ENCODE results near the gene KCTD16. TPM values are rescaled to one million over a fixed set of nuclear protein-coding genes. Genes with fewer than 3 reads are reported as not detected.

KCTD16 gene
- polyA plus RNA-seq, 3 donors: 0.01 to 0.38 (median 0.22) TPM

- H3K27ac ChIP-seq (ENCODE audit: low read depth, low read length): no peak overlapping the region
- WGBS, 3 donors: 55 to 69% (median 58%) methylated on average over 7 of the region's 7 CpGs
Observed at GRCh38 chr5:144406442-144406841, 235.8 kb downstream of the KCTD16 start.

- 59 to 92% (median 86%) methylated on average over 4 of the region's 4 CpGs for WGBS, 3 donors
- no peak overlapping the region for H3K27ac ChIP-seq (ENCODE audit: low read depth, low read length)
Observed at GRCh38 chr5:144414202-144415029, 243.7 kb downstream of the KCTD16 start.

- H3K27ac ChIP-seq (ENCODE audit: low read depth, low read length): no peak overlapping the region
- WGBS, 3 donors: 70 to 76% (median 72%) methylated on average over 2 of the region's 2 CpGs
Observed at GRCh38 chr5:144416196-144416595, 245.5 kb downstream of the KCTD16 start.

- no peak overlapping the region for H3K27ac ChIP-seq (ENCODE audit: low read depth, low read length)
- WGBS, 3 donors: 86 to 95% (median 91%) methylated on average over 3 of the region's 3 CpGs
Observed at GRCh38 chr5:144418719-144419118, 248.0 kb downstream of the KCTD16 start.

- 51 to 91% (median 85%) methylated on average over 6 of the region's 6 CpGs for WGBS, 3 donors
Observed at GRCh38 chr5:144421411-144421810, 250.7 kb downstream of the KCTD16 start.

GRCh38 chr5:144422018-144422727 lies 251.5 kb downstream of the KCTD16 start:
- 44 to 50% (median 46%) methylated on average over 2 of the region's 2 CpGs for WGBS, 3 donors
- H3K27ac ChIP-seq (ENCODE audit: low read depth, low read length): no peak overlapping the region

More at GRCh38 chr5:144421411-144421810, 250.7 kb downstream of the KCTD16 start:
- H3K27ac ChIP-seq (ENCODE audit: low read depth, low read length): no peak overlapping the region

- H3K27ac ChIP-seq (ENCODE audit: low read depth, low read length): no peak overlapping the region
- 71 to 89% (median 83%) methylated on average over 1 of the region's 1 CpG for WGBS, 3 donors
Observed at GRCh38 chr5:144427866-144428265, 257.2 kb downstream of the KCTD16 start.

- 12 to 25% (median 23%) methylated on average over 1 of the region's 1 CpG for WGBS, 3 donors
- H3K27ac ChIP-seq (ENCODE audit: low read depth, low read length): no peak overlapping the region
Observed at GRCh38 chr5:144428326-144428725, 257.7 kb downstream of the KCTD16 start.

GRCh38 chr5:144429405-144429804 lies 258.7 kb downstream of the KCTD16 start:
- H3K27ac ChIP-seq (ENCODE audit: low read depth, low read length): no peak overlapping the region
- 93 to 97% (median 94%) methylated on average over 1 of the region's 1 CpG for WGBS, 3 donors

GRCh38 chr5:144429905-144430304 lies 259.2 kb downstream of the KCTD16 start:
- 43 to 98% (median 93%) methylated on average over 1 of the region's 1 CpG for WGBS, 3 donors

GRCh38 chr5:144433140-144433822 lies 262.6 kb downstream of the KCTD16 start:
- WGBS, 3 donors: 90 to 94% (median 93%) methylated on average over 4 of the region's 4 CpGs
- H3K27ac ChIP-seq (ENCODE audit: low read depth, low read length): no peak overlapping the region

More at GRCh38 chr5:144429905-144430304, 259.2 kb downstream of the KCTD16 start:
- H3K27ac ChIP-seq (ENCODE audit: low read depth, low read length): no peak overlapping the region

- WGBS, 3 donors: 44 to 84% (median 81%) methylated on average over 3 of the region's 3 CpGs
Observed at GRCh38 chr5:144433893-144434292, 263.2 kb downstream of the KCTD16 start.

GRCh38 chr5:144436007-144436406 lies 265.3 kb downstream of the KCTD16 start:
- H3K27ac ChIP-seq (ENCODE audit: low read depth, low read length): no peak overlapping the region
- 28 to 82% (median 71%) methylated on average over 1 of the region's 1 CpG for WGBS, 3 donors

More at GRCh38 chr5:144433893-144434292, 263.2 kb downstream of the KCTD16 start:
- no peak overlapping the region for H3K27ac ChIP-seq (ENCODE audit: low read depth, low read length)

GRCh38 chr5:144438237-144438636 lies 267.6 kb downstream of the KCTD16 start:
- 79 to 96% (median 94%) methylated on average over 4 of the region's 4 CpGs for WGBS, 3 donors
- no peak overlapping the region for H3K27ac ChIP-seq (ENCODE audit: low read depth, low read length)

- WGBS, 3 donors: 36 to 81% (median 73%) methylated on average over 2 of the region's 2 CpGs
- no peak overlapping the region for H3K27ac ChIP-seq (ENCODE audit: low read depth, low read length)
Observed at GRCh38 chr5:144448457-144448856, 277.8 kb downstream of the KCTD16 start.

- WGBS, 3 donors: 23 to 73% (median 73%) methylated on average over 2 of the region's 2 CpGs
- H3K27ac ChIP-seq (ENCODE audit: low read depth, low read length): no peak overlapping the region
Observed at GRCh38 chr5:144451187-144451973, 280.7 kb downstream of the KCTD16 start.

- 48 to 77% (median 64%) methylated on average over 4 of the region's 4 CpGs for WGBS, 3 donors
- H3K27ac ChIP-seq (ENCODE audit: low read depth, low read length): no peak overlapping the region
Observed at GRCh38 chr5:144453753-144454152, 283.1 kb downstream of the KCTD16 start.

GRCh38 chr5:144457160-144457559 lies 286.5 kb downstream of the KCTD16 start:
- 50 to 83% (median 81%) methylated on average over 3 of the region's 3 CpGs for WGBS, 3 donors
- H3K27ac ChIP-seq (ENCODE audit: low read depth, low read length): no peak overlapping the region
